ENCODE measurements around the gene CACNA1I.
A peak's percentile ranks its signal among the peaks of the same experiment; 100 is the strongest.

The CACNA1I gene

GRCh38 chr22:39528681-39529486, 41.7 kb upstream of the CACNA1I start (continued):
- TF ChIP-seq PRDM6 (tag by site-specific recombination; IDR thresholded peaks at IDR 0.05) (peak; percentile 31; the same call in 1 of the 2 replicates), ZNF398 (tag by site-specific recombination; IDR thresholded peaks at IDR 0.05) (peak; percentile 22; the same call in 1 of the 2 replicates), PATZ1 (tag by site-specific recombination; IDR thresholded peaks at IDR 0.05) (peak; percentile 64; the same call in 1 of the 2 replicates), ZBTB17 (tag by site-specific recombination; IDR thresholded peaks at IDR 0.05) (peak; percentile 93), ZBTB7A (tag by site-specific recombination; IDR thresholded peaks at IDR 0.05; ENCODE audit: low read depth) (peak; percentile 83), ZNF416 (tag by site-specific recombination; IDR thresholded peaks at IDR 0.05) (no peak), ZNF23 (tag by site-specific recombination; IDR thresholded peaks at IDR 0.05; ENCODE audit: borderline replicate concordance) (no peak), SALL2 (tag by site-specific recombination; IDR thresholded peaks at IDR 0.05; ENCODE audit: borderline replicate concordance) (peak; percentile 94), ZNF324 (tag by site-specific recombination; IDR thresholded peaks at IDR 0.05) (peak; percentile 100), ZNF341 (tag by site-specific recombination; IDR thresholded peaks at IDR 0.05; ENCODE audit: low read depth) (0 out of 2 replicates have a peak, but pooled peaks have one; percentile 35), PRDM4 (tag by site-specific recombination; IDR thresholded peaks at IDR 0.05) (peak; percentile 69), ZNF664 (tag by site-specific recombination; IDR thresholded peaks at IDR 0.05) (no peak; the same call in 1 of the 2 replicates), ZNF580 (tag by site-specific recombination; IDR thresholded peaks at IDR 0.05) (peak; percentile 86; the same call in 1 of the 2 replicates), ZNF335 (tag by site-specific recombination; conservative IDR thresholded peaks at IDR 0.05) (peak; percentile 61), ZNF558 (tag by site-specific recombination; IDR thresholded peaks at IDR 0.05) (peak; percentile 28; the same call in 1 of the 2 replicates), ZNF639 (tag by site-specific recombination; IDR thresholded peaks at IDR 0.05) (peak; percentile 96), ZFP3 (tag by site-specific recombination; IDR thresholded peaks at IDR 0.05; ENCODE audit: low read depth) (no peak), ZBTB10 (tag by site-specific recombination; IDR thresholded peaks at IDR 0.05) (0 out of 2 replicates have a peak, but pooled peaks have one; percentile 25), ZNF473 (tag by site-specific recombination; IDR thresholded peaks at IDR 0.05) (no peak), ZBTB1 (tag by site-specific recombination; IDR thresholded peaks at IDR 0.05) (no peak), ZNF239 (tag by site-specific recombination; IDR thresholded peaks at IDR 0.05) (peak; percentile 83; the same call in 1 of the 2 replicates), ZBTB21 (tag by site-specific recombination; IDR thresholded peaks at IDR 0.05) (peak; percentile 75), ZNF623 (tag by site-specific recombination; IDR thresholded peaks at IDR 0.05) (peak; percentile 47; the same call in 1 of the 2 replicates), ZSCAN23 (tag by site-specific recombination; IDR thresholded peaks at IDR 0.05) (peak; percentile 90), ZNF221 (tag by site-specific recombination; IDR thresholded peaks at IDR 0.05; ENCODE audit: borderline replicate concordance) (no peak)

Measured in HEK293 (cell line).